Measurements from ENCODE around the gene C2orf72. TPM values are rescaled to one million over a fixed set of nuclear protein-coding genes. Genes with fewer than 3 reads are reported as not detected.

C2orf72 gene
- total and polyA plus RNA-seq, 2 of the 13 experiments (the other 11 are each of a cell fraction or from before 2014, with no cell fraction given) = 147 to 203 TPM

- peak; percentile 56 for TF ChIP-seq ZNF687 (CRISPR knock-in tag; IDR thresholded peaks at IDR 0.05)
- peak; percentile 37 for TF ChIP-seq PATZ1 (CRISPR knock-in tag; IDR thresholded peaks at IDR 0.05)
- no peak for TF ChIP-seq DRAP1 (CRISPR knock-in tag; IDR thresholded peaks at IDR 0.05)
- TF ChIP-seq ZBTB7A (CRISPR knock-in tag; IDR thresholded peaks at IDR 0.05) = no peak
- TF ChIP-seq PHF21A (CRISPR knock-in tag; IDR thresholded peaks at IDR 0.05) = 0 out of 2 replicates have a peak, but pooled peaks have one; percentile 5
- peak; percentile 43; the same call in 1 of the 2 replicates for TF ChIP-seq ZNF280D (CRISPR knock-in tag; IDR thresholded peaks at IDR 0.05)
- no peak for TF ChIP-seq NFKB2 (CRISPR knock-in tag; IDR thresholded peaks at IDR 0.05; ENCODE audit: borderline replicate concordance)
- peak; percentile 59 for TF ChIP-seq ZNF781 (CRISPR knock-in tag; IDR thresholded peaks at IDR 0.05; ENCODE audit: borderline replicate concordance, not compliant biosample characterization)
- TF ChIP-seq ZNF672 (CRISPR knock-in tag; IDR thresholded peaks at IDR 0.05) = no peak
- no peak for TF ChIP-seq GPBP1L1 (CRISPR knock-in tag; IDR thresholded peaks at IDR 0.05)
- no peak for TF ChIP-seq HOXA7 (CRISPR knock-in tag; IDR thresholded peaks at IDR 0.05)
- no peak for TF ChIP-seq ZNF674 (CRISPR knock-in tag; IDR thresholded peaks at IDR 0.05; ENCODE audit: low read depth)
- TF ChIP-seq RARG (CRISPR knock-in tag; IDR thresholded peaks at IDR 0.05; ENCODE audit: low read depth) = no peak
- TF ChIP-seq ZNF883 (CRISPR knock-in tag; IDR thresholded peaks at IDR 0.05; ENCODE audit: not compliant biosample characterization) = no peak
Measured at GRCh38 chr2:231038483-231039293, 1.4 kb downstream of the C2orf72 start (continued).

Measured in HepG2 (cell line).